HEK293T (cell line): ENCODE results near the gene NEURL1.

ENCODE experiments used
- BHLHE40 ChIP-seq: fragments of 450-650 bp; IDR thresholded peaks from 2 replicates; pipeline ENCODE4 v1.6.1; 2016; ENCODE audit warnings: mild to moderate bottlenecking, moderate library complexity, borderline replicate concordance
- CTBP1 ChIP-seq: fragments of 450-650 bp; IDR thresholded peaks from 2 replicates; pipeline ENCODE4 v1.6.1; 2016; ENCODE audit warnings: borderline replicate concordance
- ELF4 ChIP-seq: fragments of 450-650 bp; IDR thresholded peaks from 2 replicates; pipeline ENCODE4 v1.6.1; 2017; ENCODE audit warnings: antibody characterized with exemption
- FOXM1 ChIP-seq: fragments of 450-650 bp; IDR thresholded peaks from 2 replicates; pipeline ENCODE4 v1.6.1; 2017; ENCODE audit warnings: mild to moderate bottlenecking, borderline replicate concordance
- SUZ12 ChIP-seq: fragments of 450-650 bp; IDR thresholded peaks from 2 replicates; pipeline ENCODE4 v1.6.1; 2016; ENCODE audit warnings: mild to moderate bottlenecking
- ZNF384 ChIP-seq: fragments of 450-650 bp; IDR thresholded peaks from 2 replicates; pipeline ENCODE4 v1.6.1; 2016

DNA sequence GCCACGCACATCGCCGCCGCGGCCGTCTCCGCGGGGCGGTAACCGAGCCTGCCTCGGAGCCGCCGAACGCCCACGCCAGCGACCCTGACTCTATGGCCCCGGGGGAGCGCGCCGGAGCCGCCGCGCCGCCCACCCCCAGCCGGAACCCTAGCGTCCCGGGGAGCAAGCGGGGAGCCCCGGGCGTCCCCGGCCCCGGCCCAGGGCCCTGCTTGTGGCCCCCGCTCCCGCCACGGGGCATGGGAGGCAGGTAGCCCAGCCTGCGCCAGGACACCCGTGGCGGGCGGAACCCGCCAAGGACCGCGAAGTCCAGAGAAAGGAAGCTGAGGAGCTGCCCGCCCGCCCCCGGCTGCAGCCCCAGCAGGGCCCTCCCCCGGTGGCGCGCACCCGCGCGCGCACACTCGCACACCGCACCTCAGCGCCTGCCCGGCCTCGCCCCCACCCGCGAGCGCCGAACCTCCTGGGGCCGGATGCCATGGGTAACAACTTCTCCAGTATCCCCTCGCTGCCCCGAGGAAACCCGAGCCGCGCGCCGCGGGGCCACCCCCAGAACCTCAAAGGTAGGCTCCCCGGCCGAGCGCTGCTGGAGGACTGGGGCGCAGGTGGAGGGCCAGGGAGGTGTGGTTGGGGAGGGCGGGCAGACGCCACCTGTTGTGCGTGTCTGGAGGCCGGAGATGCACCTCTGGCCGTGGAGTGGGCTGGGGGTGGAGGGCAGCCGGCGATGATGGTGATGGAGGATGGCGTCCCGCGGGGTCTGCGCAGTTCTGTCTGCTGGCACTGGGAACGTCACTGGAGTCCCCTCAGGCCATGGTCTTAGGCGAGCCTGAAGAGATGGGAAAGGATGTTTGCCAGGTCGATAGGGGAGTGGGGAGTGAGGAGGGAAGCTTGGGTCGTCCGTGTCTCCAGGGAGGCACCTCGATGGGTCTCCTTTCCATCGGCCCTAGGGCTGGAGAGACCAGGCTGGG is 692 bp downstream of the NEURL1 start:
- no peak for TF ChIP-seq ELF4
- TF ChIP-seq FOXM1 = no peak
- no peak for TF ChIP-seq SUZ12
- TF ChIP-seq BHLHE40 = no peak
- no peak for TF ChIP-seq CTBP1
- TF ChIP-seq ZNF384 = no peak
